ENCODE measurements around the gene ZBED4. TPM values are rescaled to one million over a fixed set of nuclear protein-coding genes. Genes with fewer than 3 reads are reported as not detected.

Gene ZBED4
- total and polyA plus RNA-seq, 4 experiments from 2014 or later: 6.7 to 18.6 (median 13.9) TPM

- Histone ChIP-seq H3K27me3 (ENCODE audit: insufficient read depth, low read length) (no peaks in the 10 kb centered on the region), H3K9me3 (ENCODE audit: control insufficient read depth in 1 of 2, low read length in 2 of 2) (no peaks in the 10 kb centered on the region), H3K4me1 (ENCODE audit: insufficient read depth, low read length) (peaks cover 63% of the 10 kb centered on the region), H3K4me3 (ENCODE audit: low read length in 2 of 2) (no peak overlapping the region), H3K36me3 (ENCODE audit: insufficient read depth, low read length) (peaks cover 49% of the 10 kb centered on the region), H3K27ac (ENCODE audit: low read depth, low read length) (no peak overlapping the region)
- no peaks in the 10 kb centered on the region for H3K9me3 Mint-ChIP-seq
- POLR2A ChIA-PET (ENCODE audit: partially characterized antibody): interaction anchor here (1.0 kb wide), 1 partner anchor 15 kb away, joined by 3 read pairs; no protein-coding TSS in a partner anchor
- intact Hi-C loops (cut with micrococcal nuclease): loop anchor here (10.0 kb wide), 1 partner anchor 191 kb away; the partner anchor contains the start of gene IL17REL
- H3K36me3 Mint-ChIP-seq: peaks cover 19 to 62% of the 10 kb centered on the region in 2 donors
- peak overlapping the region in 1 of 7 donors; percentile 99 for H3K27ac Mint-ChIP-seq
- H3K4me1 Mint-ChIP-seq: peaks cover 28 to 68% (median 44%) of the 10 kb centered on the region in 4 donors
- CTCF ChIA-PET (ENCODE audit: partially characterized antibody): no interaction called here
- H3K27me3 Mint-ChIP-seq: no peaks in the 10 kb centered on the region
- DNase-seq: no peak
- peak overlapping the region in 3 of 8 donors; percentile 15 to 98 (median 93) for H3K4me3 Mint-ChIP-seq
Measured at GRCh38 chr22:49823289-49824045, 30.2 kb upstream of the ZBED4 start.

- POLR2A ChIA-PET (ENCODE audit: partially characterized antibody): no interaction called here
- intact Hi-C loops (cut with micrococcal nuclease): loop anchor here (10.0 kb wide), 1 partner anchor 190 kb away; the partner anchor contains the start of gene IL17REL
- Mint-ChIP-seq H3K36me3 (peaks cover 19 to 56% of the 10 kb centered on the region in 2 donors), H3K4me3 (peak overlapping the region; percentile 6 to 98 (median 93)), H3K4me1 (peaks cover 27 to 65% (median 45%) of the 10 kb centered on the region in 4 donors), H3K27ac (peak overlapping the region; percentile 5 to 99 (median 38)), H3K27me3 (no peaks in the 10 kb centered on the region), H3K9me3 (no peaks in the 10 kb centered on the region)
- no peak overlapping the region for H3K4me3 ChIP-seq (ENCODE audit: low read length in 2 of 2)
- CTCF ChIA-PET (ENCODE audit: partially characterized antibody): no interaction called here
- H3K27ac ChIP-seq (ENCODE audit: low read depth, low read length): no peak overlapping the region
- DNase-seq: no peak
- H3K9me3 ChIP-seq (ENCODE audit: control insufficient read depth in 1 of 2, low read length in 2 of 2): no peaks in the 10 kb centered on the region
- peaks cover 72% of the 10 kb centered on the region for H3K4me1 ChIP-seq (ENCODE audit: insufficient read depth, low read length)
- peaks cover 49% of the 10 kb centered on the region for H3K36me3 ChIP-seq (ENCODE audit: insufficient read depth, low read length)
- no peaks in the 10 kb centered on the region for H3K27me3 ChIP-seq (ENCODE audit: insufficient read depth, low read length)
Measured at GRCh38 chr22:49824185-49824925, 29.3 kb upstream of the ZBED4 start.

GRCh38 chr22:49824936-49825335 lies 28.7 kb upstream of the ZBED4 start:
- Histone ChIP-seq H3K27me3 (ENCODE audit: insufficient read depth, low read length) (no peaks in the 10 kb centered on the region), H3K4me1 (ENCODE audit: insufficient read depth, low read length) (peaks cover 75% of the 10 kb centered on the region), H3K36me3 (ENCODE audit: insufficient read depth, low read length) (peaks cover 49% of the 10 kb centered on the region), H3K9me3 (ENCODE audit: control insufficient read depth in 1 of 2, low read length in 2 of 2) (no peaks in the 10 kb centered on the region), H3K27ac (ENCODE audit: low read depth, low read length) (no peak overlapping the region), H3K4me3 (ENCODE audit: low read length in 2 of 2) (peak overlapping the region in 1 of 2 donors; percentile 71)
- Mint-ChIP-seq H3K36me3 (peaks cover 19 to 53% of the 10 kb centered on the region in 2 donors), H3K9me3 (no peaks in the 10 kb centered on the region), H3K27me3 (no peaks in the 10 kb centered on the region), H3K27ac (peak overlapping the region in 6 of 7 donors; percentile 13 to 99 (median 64)), H3K4me3 (peak overlapping the region; percentile 35 to 98 (median 93)), H3K4me1 (peaks cover 33 to 70% (median 51%) of the 10 kb centered on the region in 4 donors)
- no peak for DNase-seq
- ChIA-PET CTCF (ENCODE audit: partially characterized antibody) (no interaction called here), POLR2A (ENCODE audit: partially characterized antibody) (interaction anchor here (1.9 to 3.1 kb wide), 3 partner anchors 14 to 30 kb away, joined by 7 to 27 read pairs (median 18); no protein-coding TSS in a partner anchor)
- intact Hi-C loops (cut with micrococcal nuclease): loop anchor here (5.0 to 10.0 kb wide), 2 partner anchors 38 to 190 kb away; partner anchors contain the start of gene IL17REL

- intact Hi-C loops (cut with micrococcal nuclease): loop anchor here (5.0 to 10.0 kb wide), 2 partner anchors 38 to 189 kb away; partner anchors contain the start of gene IL17REL
- Mint-ChIP-seq H3K27me3 (no peaks in the 10 kb centered on the region), H3K9me3 (no peaks in the 10 kb centered on the region), H3K4me1 (peaks cover 30 to 71% (median 52%) of the 10 kb centered on the region in 4 donors), H3K27ac (peak overlapping the region; percentile 19 to 99 (median 96)), H3K4me3 (peak overlapping the region; percentile 91 to 98 (median 94)), H3K36me3 (peaks cover 19 to 49% of the 10 kb centered on the region in 2 donors)
- H3K27ac ChIP-seq (ENCODE audit: low read depth, low read length): peak overlapping the region; percentile 72
- no peaks in the 10 kb centered on the region for H3K9me3 ChIP-seq (ENCODE audit: control insufficient read depth in 1 of 2, low read length in 2 of 2)
- peaks cover 46% of the 10 kb centered on the region for H3K36me3 ChIP-seq (ENCODE audit: insufficient read depth, low read length)
- DNase-seq: no peak
- H3K27me3 ChIP-seq (ENCODE audit: insufficient read depth, low read length): no peaks in the 10 kb centered on the region
- peaks cover 78% of the 10 kb centered on the region for H3K4me1 ChIP-seq (ENCODE audit: insufficient read depth, low read length)
- POLR2A ChIA-PET (ENCODE audit: partially characterized antibody): interaction anchor here (0.6 to 3.1 kb wide), 11 partner anchors 12 to 205 kb away, joined by 3 to 27 read pairs (median 4); partner anchors contain the start of genes ALG12 and CRELD2
- H3K4me3 ChIP-seq (ENCODE audit: low read length in 2 of 2): peak overlapping the region; percentile 61 to 71
- CTCF ChIA-PET (ENCODE audit: partially characterized antibody): interaction anchor here (1.2 kb wide), 1 partner anchor 205 kb away, joined by 3 read pairs; no protein-coding TSS in a partner anchor
Measured at GRCh38 chr22:49825436-49825835, 28.2 kb upstream of the ZBED4 start.

- peaks cover 28 to 67% (median 50%) of the 10 kb centered on the region in 4 donors for H3K4me1 Mint-ChIP-seq
- peaks cover 19 to 43% of the 10 kb centered on the region in 2 donors for H3K36me3 Mint-ChIP-seq
- Histone ChIP-seq H3K4me1 (ENCODE audit: insufficient read depth, low read length) (peaks cover 73% of the 10 kb centered on the region), H3K4me3 (ENCODE audit: low read length in 2 of 2) (peak overlapping the region; percentile 61 to 71), H3K27me3 (ENCODE audit: insufficient read depth, low read length) (no peaks in the 10 kb centered on the region), H3K36me3 (ENCODE audit: insufficient read depth, low read length) (peaks cover 40% of the 10 kb centered on the region), H3K9me3 (ENCODE audit: control insufficient read depth in 1 of 2, low read length in 2 of 2) (no peaks in the 10 kb centered on the region), H3K27ac (ENCODE audit: low read depth, low read length) (peak overlapping the region; percentile 72)
- peak overlapping the region; percentile 91 to 98 (median 94) for H3K4me3 Mint-ChIP-seq
- peak overlapping the region; percentile 90 to 99 (median 96) for H3K27ac Mint-ChIP-seq
- ChIA-PET POLR2A (ENCODE audit: partially characterized antibody) (interaction anchor here (0.6 to 3.1 kb wide), 16 partner anchors 11 to 204 kb away, joined by 3 to 27 read pairs (median 4); partner anchors contain the start of genes ALG12 and CRELD2), CTCF (ENCODE audit: partially characterized antibody) (interaction anchor here (1.2 kb wide), 2 partner anchors 43 to 204 kb away, joined by 3 to 4 read pairs; no protein-coding TSS in a partner anchor)
- intact Hi-C loops (cut with micrococcal nuclease): loop anchor here (1.0 to 10.0 kb wide), 5 partner anchors 13 to 189 kb away; partner anchors contain the start of genes ALG12, CRELD2, IL17REL and ZBED4
- H3K27me3 Mint-ChIP-seq: no peaks in the 10 kb centered on the region
- peaks cover 0 to 1% (median 0%) of the 10 kb centered on the region in 8 donors for H3K9me3 Mint-ChIP-seq
- DNase-seq: peak; percentile 52 to 86 (median 61)
Measured at GRCh38 chr22:49825944-49826602, 27.6 kb upstream of the ZBED4 start.

GRCh38 chr22:49826603-49827270 lies 26.9 kb upstream of the ZBED4 start:
- peak overlapping the region; percentile 72 for H3K27ac ChIP-seq (ENCODE audit: low read depth, low read length)
- H3K4me3 ChIP-seq (ENCODE audit: low read length in 2 of 2): peak overlapping the region; percentile 61 to 71
- peaks cover 19 to 40% of the 10 kb centered on the region in 2 donors for H3K36me3 Mint-ChIP-seq
- H3K4me1 Mint-ChIP-seq: peaks cover 28 to 69% (median 52%) of the 10 kb centered on the region in 4 donors
- H3K27ac Mint-ChIP-seq: peak overlapping the region; percentile 60 to 99 (median 92)
- H3K4me3 Mint-ChIP-seq: peak overlapping the region; percentile 91 to 98 (median 94)
- H3K36me3 ChIP-seq (ENCODE audit: insufficient read depth, low read length): peaks cover 33% of the 10 kb centered on the region
- POLR2A ChIA-PET (ENCODE audit: partially characterized antibody): interaction anchor here (0.8 to 3.1 kb wide), 14 partner anchors 11 to 204 kb away, joined by 3 to 27 read pairs (median 4); partner anchors contain the start of genes ALG12 and CRELD2
- peaks cover 66% of the 10 kb centered on the region for H3K4me1 ChIP-seq (ENCODE audit: insufficient read depth, low read length)
- no peaks in the 10 kb centered on the region for H3K27me3 ChIP-seq (ENCODE audit: insufficient read depth, low read length)
- intact Hi-C loops (cut with micrococcal nuclease): loop anchor here (1.0 to 10.0 kb wide), 5 partner anchors 13 to 188 kb away; partner anchors contain the start of genes ALG12, CRELD2, IL17REL and ZBED4
- no peaks in the 10 kb centered on the region for H3K9me3 ChIP-seq (ENCODE audit: control insufficient read depth in 1 of 2, low read length in 2 of 2)
- H3K27me3 Mint-ChIP-seq: no peaks in the 10 kb centered on the region
- CTCF ChIA-PET (ENCODE audit: partially characterized antibody): interaction anchor here (1.2 kb wide), 2 partner anchors 42 to 204 kb away, joined by 3 to 4 read pairs; no protein-coding TSS in a partner anchor
- DNase-seq: peak; percentile 40 to 55 (median 47)
- peaks cover 0 to 1% (median 0%) of the 10 kb centered on the region in 8 donors for H3K9me3 Mint-ChIP-seq

All from CD4-positive, alpha-beta memory T cell (primary cell).